AG04449 (cell line): ENCODE data around the gene TXNDC5.

ENCODE experiments used
- CTCF ChIA-PET: fragments of 350-600 bp; formaldehyde crosslinking; extraction: SDS; loops from one replicate; lab custom pipeline; 2021; ENCODE audit warnings: antibody characterized with exemption; lab: Yijun Ruan, JAX
- POLR2A ChIA-PET: fragments of 400-600, 350-600 bp; formaldehyde crosslinking; extraction: SDS; loops from one replicate; lab custom pipeline; 2020; ENCODE audit warnings: antibody characterized with exemption, inconsistent platforms; lab: Yijun Ruan, JAX
- DNase-seq: peaks from one replicate; pipeline ENCODE4 v3.0.0-alpha.2; 2010; ENCODE audit warnings: low read depth, low spot score
- H3K4me3 ChIP-seq: 2 replicates; pipeline ENCODE4 v1.5.1; 2011; ENCODE audit warnings: low read depth, mild to moderate bottlenecking, control low read depth, low read length
- CTCF ChIP-seq: IDR thresholded peaks from one replicate; pipeline ENCODE4 v1.5.1; 2011; ENCODE audit warnings: mild to moderate bottlenecking, moderate library complexity, low read length, control low read depth, inconsistent platforms; ENCODE audit not compliant: insufficient read depth; ENCODE audit errors: missing control alignments

TXNDC5 gene

GRCh38 chr6:7953753-7954152, 43.2 kb upstream of the TXNDC5 start:
- no peak overlapping the region for H3K4me3 ChIP-seq
- CTCF ChIA-PET, result no interaction called here
- POLR2A ChIA-PET, result no interaction called here
- DNase-seq, result no peak
- TF ChIP-seq CTCF, result no peak

GRCh38 chr6:7939864-7940228, 29.3 kb upstream of the TXNDC5 start:
- ChIA-PET CTCF (interaction anchor here (0.8 to 1.5 kb wide), 3 partner anchors 16 to 121 kb away, joined by 3 to 6 read pairs (median 4); no protein-coding TSS in a partner anchor), POLR2A (no interaction called here)
- no peak for DNase-seq
- H3K4me3 ChIP-seq, result peak overlapping the region; percentile 18
- no peak for TF ChIP-seq CTCF

GRCh38 chr6:7939184-7939863, 28.7 kb upstream of the TXNDC5 start:
- CTCF ChIA-PET, result interaction anchor here (0.8 to 1.5 kb wide), 3 partner anchors 15 to 121 kb away, joined by 3 to 6 read pairs (median 4); no protein-coding TSS in a partner anchor
- no peak for TF ChIP-seq CTCF
- POLR2A ChIA-PET, result no interaction called here
- peak overlapping the region; percentile 18 for H3K4me3 ChIP-seq
- no peak for DNase-seq

- ChIA-PET POLR2A (no interaction called here), CTCF (interaction anchor here (1.5 kb wide), 1 partner anchor 15 kb away, joined by 4 read pairs; no protein-coding TSS in a partner anchor)
- H3K4me3 ChIP-seq, result no peak overlapping the region
- no peak for TF ChIP-seq CTCF
- DNase-seq, result no peak
Observed at GRCh38 chr6:7938562-7939183, 28.1 kb upstream of the TXNDC5 start.

GRCh38 chr6:7933794-7934193, 23.2 kb upstream of the TXNDC5 start:
- DNase-seq, result no peak
- POLR2A ChIA-PET, result no interaction called here
- no peak for TF ChIP-seq CTCF
- H3K4me3 ChIP-seq, result no peak overlapping the region
- CTCF ChIA-PET, result interaction anchor here (1.0 to 1.8 kb wide), 2 partner anchors 125 to 211 kb away, joined by 3 to 5 read pairs; no protein-coding TSS in a partner anchor

GRCh38 chr6:7932625-7933024, 22.0 kb upstream of the TXNDC5 start:
- DNase-seq, result no peak
- no peak overlapping the region for H3K4me3 ChIP-seq
- POLR2A ChIA-PET, result no interaction called here
- CTCF ChIA-PET, result interaction anchor here (1.0 to 1.8 kb wide), 2 partner anchors 126 to 210 kb away, joined by 3 to 5 read pairs; no protein-coding TSS in a partner anchor
- TF ChIP-seq CTCF, result no peak
